Measurements from ENCODE around the gene TXLNB. TPM values are rescaled to one million over a fixed set of nuclear protein-coding genes. Genes with fewer than 3 reads are reported as not detected.
A peak's percentile ranks its signal among the peaks of the same experiment; 100 is the strongest.

TXLNB gene
- total and polyA plus RNA-seq, 2 of the 13 experiments (the other 11 are each of a cell fraction or from before 2014, with no cell fraction given) = not detected

DNA sequence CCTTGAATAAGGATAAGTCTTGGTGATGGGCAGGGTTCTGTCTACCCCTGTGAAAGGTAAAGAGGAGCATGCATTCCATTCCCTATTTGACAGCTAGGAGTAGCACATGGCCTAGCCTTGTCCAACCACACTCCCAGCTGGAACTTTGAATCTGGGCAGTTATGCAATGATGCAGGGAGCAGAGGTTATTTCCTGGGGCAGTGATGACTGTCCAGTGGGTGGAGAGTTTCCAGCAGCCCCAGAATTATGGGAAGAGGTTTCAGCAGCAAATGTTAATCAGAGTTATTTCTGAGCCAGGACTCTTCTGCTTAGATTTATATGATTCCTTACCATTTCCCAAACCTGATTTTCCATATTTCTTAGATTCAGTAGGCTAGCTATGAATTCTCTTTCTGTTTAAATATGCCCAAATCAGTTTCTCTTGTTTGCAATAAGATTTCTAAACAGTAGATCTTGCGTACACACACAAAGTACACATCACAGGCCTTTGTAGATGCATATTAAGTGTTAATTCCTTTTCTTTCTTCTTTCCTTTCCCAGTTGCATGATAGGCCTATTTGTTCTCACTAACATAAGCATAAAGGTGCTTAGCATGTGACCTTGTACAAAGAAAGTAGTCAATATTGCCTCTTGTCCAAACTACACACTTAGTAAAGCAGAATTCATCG, 17.3 kb upstream of the TXLNB start (continued):
- TF ChIP-seq, protein P1, sequence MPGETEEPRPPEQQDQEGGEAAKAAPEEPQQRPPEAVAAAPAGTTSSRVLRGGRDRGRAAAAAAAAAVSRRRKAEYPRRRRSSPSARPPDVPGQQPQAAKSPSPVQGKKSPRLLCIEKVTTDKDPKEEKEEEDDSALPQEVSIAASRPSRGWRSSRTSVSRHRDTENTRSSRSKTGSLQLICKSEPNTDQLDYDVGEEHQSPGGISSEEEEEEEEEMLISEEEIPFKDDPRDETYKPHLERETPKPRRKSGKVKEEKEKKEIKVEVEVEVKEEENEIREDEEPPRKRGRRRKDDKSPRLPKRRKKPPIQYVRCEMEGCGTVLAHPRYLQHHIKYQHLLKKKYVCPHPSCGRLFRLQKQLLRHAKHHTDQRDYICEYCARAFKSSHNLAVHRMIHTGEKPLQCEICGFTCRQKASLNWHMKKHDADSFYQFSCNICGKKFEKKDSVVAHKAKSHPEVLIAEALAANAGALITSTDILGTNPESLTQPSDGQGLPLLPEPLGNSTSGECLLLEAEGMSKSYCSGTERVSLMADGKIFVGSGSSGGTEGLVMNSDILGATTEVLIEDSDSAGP (CRISPR knock-in tag; IDR thresholded peaks at IDR 0.05; ENCODE audit: borderline replicate concordance) = no peak
- no peak for TF ChIP-seq ZNF101 (CRISPR knock-in tag; IDR thresholded peaks at IDR 0.05; ENCODE audit: borderline replicate concordance, low read depth)
- TF ChIP-seq GATAD2A (CRISPR knock-in tag; IDR thresholded peaks at IDR 0.05) = peak; percentile 57; the same call in 1 of the 2 replicates
- TF ChIP-seq MED1 (CRISPR knock-in tag; IDR thresholded peaks at IDR 0.05) = peak; percentile 41; the same call in 1 of the 2 replicates
- TF ChIP-seq ZSCAN5A (CRISPR knock-in tag; IDR thresholded peaks at IDR 0.05; ENCODE audit: borderline replicate concordance) = no peak
- TF ChIP-seq PBX3 (CRISPR knock-in tag; IDR thresholded peaks at IDR 0.05; ENCODE audit: borderline replicate concordance) = no peak
- TF ChIP-seq ZBTB3 (CRISPR knock-in tag; IDR thresholded peaks at IDR 0.05; ENCODE audit: borderline replicate concordance, low read depth) = no peak
- TF ChIP-seq, protein P2, sequence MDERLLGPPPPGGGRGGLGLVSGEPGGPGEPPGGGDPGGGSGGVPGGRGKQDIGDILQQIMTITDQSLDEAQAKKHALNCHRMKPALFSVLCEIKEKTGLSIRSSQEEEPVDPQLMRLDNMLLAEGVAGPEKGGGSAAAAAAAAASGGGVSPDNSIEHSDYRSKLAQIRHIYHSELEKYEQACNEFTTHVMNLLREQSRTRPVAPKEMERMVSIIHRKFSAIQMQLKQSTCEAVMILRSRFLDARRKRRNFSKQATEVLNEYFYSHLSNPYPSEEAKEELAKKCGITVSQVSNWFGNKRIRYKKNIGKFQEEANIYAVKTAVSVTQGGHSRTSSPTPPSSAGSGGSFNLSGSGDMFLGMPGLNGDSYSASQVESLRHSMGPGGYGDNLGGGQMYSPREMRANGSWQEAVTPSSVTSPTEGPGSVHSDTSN (CRISPR knock-in tag; IDR thresholded peaks at IDR 0.05) = no peak
- no peak; the same call in 1 of the 2 replicates for TF ChIP-seq ZBTB20 (CRISPR knock-in tag; IDR thresholded peaks at IDR 0.05; ENCODE audit: borderline replicate concordance, low read depth)
- TF ChIP-seq, protein P3, sequence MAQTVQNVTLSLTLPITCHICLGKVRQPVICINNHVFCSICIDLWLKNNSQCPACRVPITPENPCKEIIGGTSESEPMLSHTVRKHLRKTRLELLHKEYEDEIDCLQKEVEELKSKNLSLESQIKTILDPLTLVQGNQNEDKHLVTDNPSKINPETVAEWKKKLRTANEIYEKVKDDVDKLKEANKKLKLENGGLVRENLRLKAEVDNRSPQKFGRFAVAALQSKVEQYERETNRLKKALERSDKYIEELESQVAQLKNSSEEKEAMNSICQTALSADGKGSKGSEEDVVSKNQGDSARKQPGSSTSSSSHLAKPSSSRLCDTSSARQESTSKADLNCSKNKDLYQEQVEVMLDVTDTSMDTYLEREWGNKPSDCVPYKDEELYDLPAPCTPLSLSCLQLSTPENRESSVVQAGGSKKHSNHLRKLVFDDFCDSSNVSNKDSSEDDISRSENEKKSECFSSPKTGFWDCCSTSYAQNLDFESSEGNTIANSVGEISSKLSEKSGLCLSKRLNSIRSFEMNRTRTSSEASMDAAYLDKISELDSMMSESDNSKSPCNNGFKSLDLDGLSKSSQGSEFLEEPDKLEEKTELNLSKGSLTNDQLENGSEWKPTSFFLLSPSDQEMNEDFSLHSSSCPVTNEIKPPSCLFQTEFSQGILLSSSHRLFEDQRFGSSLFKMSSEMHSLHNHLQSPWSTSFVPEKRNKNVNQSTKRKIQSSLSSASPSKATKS (CRISPR knock-in tag; IDR thresholded peaks at IDR 0.05) = no peak
- TF ChIP-seq, protein P4, sequence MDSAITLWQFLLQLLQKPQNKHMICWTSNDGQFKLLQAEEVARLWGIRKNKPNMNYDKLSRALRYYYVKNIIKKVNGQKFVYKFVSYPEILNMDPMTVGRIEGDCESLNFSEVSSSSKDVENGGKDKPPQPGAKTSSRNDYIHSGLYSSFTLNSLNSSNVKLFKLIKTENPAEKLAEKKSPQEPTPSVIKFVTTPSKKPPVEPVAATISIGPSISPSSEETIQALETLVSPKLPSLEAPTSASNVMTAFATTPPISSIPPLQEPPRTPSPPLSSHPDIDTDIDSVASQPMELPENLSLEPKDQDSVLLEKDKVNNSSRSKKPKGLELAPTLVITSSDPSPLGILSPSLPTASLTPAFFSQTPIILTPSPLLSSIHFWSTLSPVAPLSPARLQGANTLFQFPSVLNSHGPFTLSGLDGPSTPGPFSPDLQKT (CRISPR knock-in tag; IDR thresholded peaks at IDR 0.05; ENCODE audit: borderline replicate concordance) = no peak
- TF ChIP-seq BRD4 (CRISPR knock-in tag; IDR thresholded peaks at IDR 0.05) = no peak
- no peak for TF ChIP-seq ZNF24 (IDR thresholded peaks at IDR 0.05)
- TF ChIP-seq, protein P5, sequence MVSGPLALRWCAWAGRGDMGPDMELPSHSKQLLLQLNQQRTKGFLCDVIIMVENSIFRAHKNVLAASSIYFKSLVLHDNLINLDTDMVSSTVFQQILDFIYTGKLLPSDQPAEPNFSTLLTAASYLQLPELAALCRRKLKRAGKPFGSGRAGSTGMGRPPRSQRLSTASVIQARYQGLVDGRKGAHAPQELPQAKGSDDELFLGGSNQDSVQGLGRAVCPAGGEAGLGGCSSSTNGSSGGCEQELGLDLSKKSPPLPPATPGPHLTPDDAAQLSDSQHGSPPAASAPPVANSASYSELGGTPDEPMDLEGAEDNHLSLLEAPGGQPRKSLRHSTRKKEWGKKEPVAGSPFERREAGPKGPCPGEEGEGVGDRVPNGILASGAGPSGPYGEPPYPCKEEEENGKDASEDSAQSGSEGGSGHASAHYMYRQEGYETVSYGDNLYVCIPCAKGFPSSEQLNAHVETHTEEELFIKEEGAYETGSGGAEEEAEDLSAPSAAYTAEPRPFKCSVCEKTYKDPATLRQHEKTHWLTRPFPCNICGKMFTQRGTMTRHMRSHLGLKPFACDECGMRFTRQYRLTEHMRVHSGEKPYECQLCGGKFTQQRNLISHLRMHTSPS (CRISPR knock-in tag; IDR thresholded peaks at IDR 0.05; ENCODE audit: low read depth) = no peak
- TF ChIP-seq FLYWCH1 (CRISPR knock-in tag; IDR thresholded peaks at IDR 0.05) = no peak
- no peak for TF ChIP-seq ZNF576 (CRISPR knock-in tag; IDR thresholded peaks at IDR 0.05)
- TF ChIP-seq HOXA7 (CRISPR knock-in tag; IDR thresholded peaks at IDR 0.05) = no peak

Measured in HepG2 (cell line).